ENCODE measurements around the gene LYRM1. TPM values are rescaled to one million over a fixed set of nuclear protein-coding genes. Genes with fewer than 3 reads are reported as not detected.

The LYRM1 gene
- total RNA-seq, 1 donor from 2014 or later, result 24.1 TPM

DNA sequence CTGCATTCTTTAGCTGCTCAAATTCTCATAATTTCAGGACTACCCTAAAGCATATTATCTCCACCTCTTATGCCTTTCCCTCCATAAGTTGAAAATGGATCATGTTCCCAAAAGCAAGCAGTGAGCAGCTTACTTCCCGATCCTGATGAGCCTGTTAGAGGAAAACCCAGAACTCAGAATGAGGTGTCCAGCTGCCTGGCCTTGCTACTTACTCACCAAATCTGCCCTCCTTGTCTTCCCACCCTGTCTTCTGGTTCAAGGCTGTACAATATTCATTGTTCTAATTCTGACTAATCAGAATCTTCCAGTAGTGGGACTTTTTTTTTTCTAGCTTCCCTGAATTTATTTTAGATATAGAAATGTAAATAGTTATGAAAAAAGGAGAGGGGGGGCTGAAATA, 10.8 kb downstream of the LYRM1 start:
- Histone ChIP-seq H3K9me3 (ENCODE audit: insufficient read depth, low read depth, low read length) (no peaks in the 10 kb centered on the region), H3K4me1 (ENCODE audit: insufficient read depth, low read length) (peaks cover 35% of the 10 kb centered on the region), H3K79me2 (ENCODE audit: insufficient read depth, low read length) (no peaks in the 10 kb centered on the region), H3K27ac (ENCODE audit: low read depth, low read length) (peak overlapping the region; percentile 86), H3K9ac (ENCODE audit: low read length) (peak overlapping the region; percentile 73), H3K27me3 (ENCODE audit: insufficient read depth, low read length) (no peaks in the 10 kb centered on the region), H3K36me3 (ENCODE audit: insufficient read depth, low read length) (no peaks in the 10 kb centered on the region), H3K4me2 (ENCODE audit: low read length) (peak overlapping the region; percentile 77), H3K4me3 (ENCODE audit: insufficient read depth, low read depth, low read length) (peak overlapping the region; percentile 27), H4K20me1 (ENCODE audit: insufficient read depth, low read length) (no peaks in the 10 kb centered on the region), H2AFZ (ENCODE audit: low read depth, low read length) (peak overlapping the region; percentile 43)
- Mint-ChIP-seq H3K36me3 (ENCODE audit: low read depth, unreplicated experiment) (peaks cover 7% of the 10 kb centered on the region), H3K9me3 (ENCODE audit: unreplicated experiment) (no peaks in the 10 kb centered on the region), H3K27ac (ENCODE audit: unreplicated experiment) (peak overlapping the region; percentile 80), H3K4me1 (ENCODE audit: low read depth, unreplicated experiment) (peaks cover 33% of the 10 kb centered on the region), H3K4me3 (ENCODE audit: unreplicated experiment) (peak overlapping the region; percentile 37), H3K27me3 (ENCODE audit: low read depth, unreplicated experiment) (no peaks in the 10 kb centered on the region)
- no peak for DNase-seq (ENCODE audit: low read depth)
- no peak for FAIRE-seq
- TF ChIP-seq, protein P1, sequence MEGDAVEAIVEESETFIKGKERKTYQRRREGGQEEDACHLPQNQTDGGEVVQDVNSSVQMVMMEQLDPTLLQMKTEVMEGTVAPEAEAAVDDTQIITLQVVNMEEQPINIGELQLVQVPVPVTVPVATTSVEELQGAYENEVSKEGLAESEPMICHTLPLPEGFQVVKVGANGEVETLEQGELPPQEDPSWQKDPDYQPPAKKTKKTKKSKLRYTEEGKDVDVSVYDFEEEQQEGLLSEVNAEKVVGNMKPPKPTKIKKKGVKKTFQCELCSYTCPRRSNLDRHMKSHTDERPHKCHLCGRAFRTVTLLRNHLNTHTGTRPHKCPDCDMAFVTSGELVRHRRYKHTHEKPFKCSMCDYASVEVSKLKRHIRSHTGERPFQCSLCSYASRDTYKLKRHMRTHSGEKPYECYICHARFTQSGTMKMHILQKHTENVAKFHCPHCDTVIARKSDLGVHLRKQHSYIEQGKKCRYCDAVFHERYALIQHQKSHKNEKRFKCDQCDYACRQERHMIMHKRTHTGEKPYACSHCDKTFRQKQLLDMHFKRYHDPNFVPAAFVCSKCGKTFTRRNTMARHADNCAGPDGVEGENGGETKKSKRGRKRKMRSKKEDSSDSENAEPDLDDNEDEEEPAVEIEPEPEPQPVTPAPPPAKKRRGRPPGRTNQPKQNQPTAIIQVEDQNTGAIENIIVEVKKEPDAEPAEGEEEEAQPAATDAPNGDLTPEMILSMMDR (IDR thresholded peaks at IDR 0.05; ENCODE audit: insufficient read depth, low read depth, low read length), result no peak

DNA sequence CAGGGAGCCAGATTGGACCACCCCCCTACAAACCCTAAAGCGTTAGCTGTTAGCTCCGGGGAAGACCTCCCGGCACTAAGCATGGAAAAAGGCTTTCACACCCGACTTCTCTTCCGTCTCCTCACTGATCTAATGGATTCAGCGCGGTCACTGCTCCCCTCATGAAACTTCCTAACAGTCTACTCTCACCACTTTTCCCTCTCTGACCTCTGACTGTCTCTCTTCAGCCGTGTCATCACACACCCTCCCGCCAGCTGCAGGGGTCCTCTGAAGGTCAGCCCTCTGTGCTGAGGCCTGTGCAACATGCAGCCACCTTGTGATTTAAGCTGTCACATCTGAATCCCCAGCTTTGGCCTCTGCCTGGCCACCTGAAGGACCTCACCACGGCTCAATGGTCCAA, 15.7 kb downstream of the LYRM1 start:
- Histone ChIP-seq H3K36me3 (ENCODE audit: insufficient read depth, low read length) (no peaks in the 10 kb centered on the region), H3K79me2 (ENCODE audit: insufficient read depth, low read length) (no peaks in the 10 kb centered on the region), H3K27ac (ENCODE audit: low read depth, low read length) (no peak overlapping the region), H3K9ac (ENCODE audit: low read length) (no peak overlapping the region), H2AFZ (ENCODE audit: low read depth, low read length) (no peak overlapping the region), H4K20me1 (ENCODE audit: insufficient read depth, low read length) (no peaks in the 10 kb centered on the region), H3K4me1 (ENCODE audit: insufficient read depth, low read length) (peaks cover 22% of the 10 kb centered on the region), H3K4me3 (ENCODE audit: insufficient read depth, low read depth, low read length) (no peak overlapping the region), H3K9me3 (ENCODE audit: insufficient read depth, low read depth, low read length) (no peaks in the 10 kb centered on the region), H3K4me2 (ENCODE audit: low read length) (no peak overlapping the region), H3K27me3 (ENCODE audit: insufficient read depth, low read length) (no peaks in the 10 kb centered on the region)
- Mint-ChIP-seq H3K4me1 (ENCODE audit: low read depth, unreplicated experiment) (peaks cover 13% of the 10 kb centered on the region), H3K36me3 (ENCODE audit: low read depth, unreplicated experiment) (peaks cover 12% of the 10 kb centered on the region), H3K9me3 (ENCODE audit: unreplicated experiment) (no peaks in the 10 kb centered on the region), H3K4me3 (ENCODE audit: unreplicated experiment) (no peak overlapping the region), H3K27me3 (ENCODE audit: low read depth, unreplicated experiment) (no peaks in the 10 kb centered on the region), H3K27ac (ENCODE audit: unreplicated experiment) (no peak overlapping the region)
- TF ChIP-seq EZH2 (IDR thresholded peaks at IDR 0.05; ENCODE audit: insufficient read depth, low read length), result no peak
- TF ChIP-seq, protein P1 (IDR thresholded peaks at IDR 0.05; ENCODE audit: insufficient read depth, low read depth, low read length), result no peak
- DNase-seq (ENCODE audit: low read depth), result no peak
- FAIRE-seq, result no peak

DNA sequence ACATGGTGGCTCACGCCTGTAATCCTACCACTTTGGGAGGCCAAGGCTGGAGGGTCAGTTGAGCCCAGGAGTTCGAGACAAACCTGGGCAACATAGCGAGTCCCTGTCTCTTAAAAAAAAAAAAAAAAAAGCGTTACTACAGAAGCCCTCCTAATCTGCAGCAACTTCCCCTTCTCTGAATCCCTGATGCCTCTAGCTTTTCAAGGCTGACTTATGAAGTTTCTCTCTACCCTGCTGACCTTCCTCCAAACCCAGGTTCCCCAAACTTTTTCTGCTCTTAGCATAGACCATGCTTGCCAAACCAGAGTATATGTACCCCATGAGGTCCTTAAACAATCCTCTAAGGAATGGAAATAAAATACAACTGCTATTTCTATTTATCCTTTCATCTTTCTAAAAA, 16.4 kb downstream of the LYRM1 start:
- DNase-seq (ENCODE audit: low read depth), result no peak
- Mint-ChIP-seq H3K9me3 (ENCODE audit: unreplicated experiment) (no peaks in the 10 kb centered on the region), H3K4me3 (ENCODE audit: unreplicated experiment) (no peak overlapping the region), H3K4me1 (ENCODE audit: low read depth, unreplicated experiment) (peaks cover 11% of the 10 kb centered on the region), H3K36me3 (ENCODE audit: low read depth, unreplicated experiment) (peaks cover 12% of the 10 kb centered on the region), H3K27me3 (ENCODE audit: low read depth, unreplicated experiment) (no peaks in the 10 kb centered on the region), H3K27ac (ENCODE audit: unreplicated experiment) (no peak overlapping the region)
- Histone ChIP-seq H3K4me3 (ENCODE audit: insufficient read depth, low read depth, low read length) (no peak overlapping the region), H2AFZ (ENCODE audit: low read depth, low read length) (no peak overlapping the region), H3K27ac (ENCODE audit: low read depth, low read length) (no peak overlapping the region), H3K9ac (ENCODE audit: low read length) (no peak overlapping the region), H3K4me1 (ENCODE audit: insufficient read depth, low read length) (peaks cover 15% of the 10 kb centered on the region), H3K9me3 (ENCODE audit: insufficient read depth, low read depth, low read length) (no peaks in the 10 kb centered on the region), H3K36me3 (ENCODE audit: insufficient read depth, low read length) (no peaks in the 10 kb centered on the region), H3K4me2 (ENCODE audit: low read length) (no peak overlapping the region), H3K79me2 (ENCODE audit: insufficient read depth, low read length) (no peaks in the 10 kb centered on the region), H3K27me3 (ENCODE audit: insufficient read depth, low read length) (no peaks in the 10 kb centered on the region), H4K20me1 (ENCODE audit: insufficient read depth, low read length) (no peaks in the 10 kb centered on the region)
- no peak for FAIRE-seq
- no peak for TF ChIP-seq EZH2 (IDR thresholded peaks at IDR 0.05; ENCODE audit: insufficient read depth, low read length)
- TF ChIP-seq, protein P1 (IDR thresholded peaks at IDR 0.05; ENCODE audit: insufficient read depth, low read depth, low read length), result no peak
